Embryonic facial prominence (tissue), 1 donor: ENCODE data around the gene MGAT5.

Experiments
- DNase-seq: peaks from one replicate; pipeline ENCODE4 v3.0.0-alpha.2; 2016; ENCODE audit errors: extremely low spot score

The MGAT5 gene

DNA sequence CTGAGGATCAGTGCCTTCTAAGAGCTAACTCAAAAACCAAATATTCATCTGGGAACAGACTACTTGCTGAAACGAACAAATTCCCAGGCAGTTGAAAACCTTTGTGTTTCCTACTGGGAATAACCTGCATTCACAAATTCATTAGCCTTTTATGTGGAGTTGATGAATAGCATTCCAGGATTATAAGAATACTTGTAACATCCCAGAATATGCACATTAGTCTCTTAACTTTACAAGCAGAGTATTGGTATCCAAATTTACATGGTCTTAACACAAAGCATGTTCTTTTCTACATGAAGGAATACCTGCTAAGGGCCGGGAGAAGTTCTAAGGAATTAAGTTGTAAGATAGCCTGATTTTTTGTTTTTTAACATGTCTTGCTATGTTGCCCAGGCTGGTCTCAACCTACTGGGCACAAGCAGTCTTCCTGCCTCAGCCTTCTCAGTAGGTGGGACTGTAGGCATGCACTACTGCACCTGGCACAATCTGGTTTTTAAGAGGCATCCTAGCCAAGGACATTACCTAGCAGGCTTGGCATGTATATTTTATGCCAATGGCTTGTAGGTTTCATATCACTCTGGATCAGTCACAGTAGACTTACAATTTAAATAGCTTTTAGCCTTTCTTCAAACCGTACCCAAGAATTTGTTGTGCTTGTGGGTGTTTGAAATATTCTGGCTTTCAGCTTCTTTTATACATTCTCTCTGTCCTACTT is 50.7 kb downstream of the MGAT5 start:
- no peak for DNase-seq

- DNase-seq = no peak
Observed at GRCh38 chr2:134305109-134305491, 51.2 kb downstream of the MGAT5 start.

DNA sequence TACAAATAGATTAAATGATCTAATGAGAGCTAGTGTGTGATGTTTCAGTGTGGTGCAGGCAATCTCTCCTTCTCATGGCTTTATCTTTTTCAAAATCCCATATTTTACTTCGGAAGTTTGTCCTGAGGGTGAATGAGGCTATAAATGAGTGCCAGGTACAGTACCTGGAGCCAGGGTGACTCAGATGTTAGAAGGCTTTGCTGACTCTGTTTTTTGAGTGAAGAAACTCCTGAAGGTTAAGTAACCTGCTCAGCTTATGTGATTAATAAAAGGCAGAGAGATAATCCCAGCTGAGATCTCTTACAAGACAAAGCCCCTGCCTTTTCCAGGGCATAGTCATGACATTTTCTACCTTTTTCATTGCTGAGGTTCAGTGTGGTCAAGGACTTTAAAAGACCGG is 52.6 kb downstream of the MGAT5 start:
- DNase-seq = no peak

DNA sequence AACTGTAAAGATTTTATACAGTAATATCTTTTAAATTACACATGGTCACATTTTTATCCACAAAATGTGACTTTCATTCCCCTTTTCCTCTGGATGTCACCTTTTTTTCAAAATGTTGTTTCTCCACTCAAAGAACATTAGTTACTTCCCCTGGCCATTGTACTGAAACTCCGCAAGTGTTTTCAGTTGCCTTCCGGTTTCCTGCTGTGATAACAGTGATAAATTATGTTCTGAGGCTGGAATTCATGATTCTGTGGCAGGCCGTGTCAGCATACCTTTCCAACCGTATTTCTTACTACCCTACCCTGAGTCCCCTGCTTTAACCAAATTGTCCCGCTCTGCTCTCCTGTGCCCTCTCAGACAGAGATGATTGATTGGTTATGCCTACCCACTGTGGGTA is 53.5 kb downstream of the MGAT5 start:
- no peak for DNase-seq

- DNase-seq = no peak
Observed at GRCh38 chr2:134308474-134309385, 54.9 kb downstream of the MGAT5 start.

DNA sequence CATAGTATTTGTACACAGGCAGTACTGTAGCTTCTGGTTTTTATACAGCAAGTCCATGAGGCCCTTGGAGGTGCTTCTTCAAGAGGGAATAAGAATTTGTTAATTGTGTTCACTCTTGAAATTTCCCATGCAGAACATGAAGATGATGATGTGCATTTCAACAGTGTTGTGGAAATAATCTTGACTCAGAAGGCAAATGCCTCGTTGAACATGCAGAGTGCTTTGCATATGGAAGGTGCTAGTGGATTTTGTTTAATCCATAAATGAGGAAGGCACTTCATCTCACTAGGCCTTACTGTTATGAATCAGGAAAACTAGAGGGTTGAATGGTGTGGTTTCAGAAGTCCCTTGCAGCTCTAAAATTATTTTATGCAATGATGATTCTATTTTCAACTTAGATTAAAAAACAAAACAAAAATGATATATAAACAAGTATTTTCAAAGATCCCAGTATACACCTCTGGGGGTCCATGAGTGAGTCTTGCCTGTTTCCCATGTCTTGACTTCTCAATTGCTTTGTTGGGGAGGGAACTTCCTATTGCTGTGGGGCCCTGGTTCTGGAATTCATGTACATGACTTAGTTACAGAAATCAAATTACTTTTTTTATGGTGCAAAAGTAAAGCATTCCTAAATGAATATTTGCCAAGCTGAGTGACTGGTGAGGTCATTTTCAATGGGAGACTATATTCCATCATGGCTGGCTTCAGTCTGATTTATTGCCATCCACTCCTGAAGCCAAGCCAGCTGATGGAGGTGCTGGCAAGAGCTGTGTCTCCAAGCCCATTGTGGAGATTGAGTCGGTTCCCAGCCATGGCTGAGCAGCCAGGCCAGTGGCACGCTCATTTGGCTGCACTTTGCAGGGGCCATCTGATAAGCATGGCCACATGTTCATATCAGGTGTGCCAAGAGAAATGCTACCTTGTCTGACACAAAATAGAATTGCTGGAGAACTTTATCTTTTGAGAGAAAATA is 56.5 kb downstream of the MGAT5 start:
- no peak for DNase-seq

DNA sequence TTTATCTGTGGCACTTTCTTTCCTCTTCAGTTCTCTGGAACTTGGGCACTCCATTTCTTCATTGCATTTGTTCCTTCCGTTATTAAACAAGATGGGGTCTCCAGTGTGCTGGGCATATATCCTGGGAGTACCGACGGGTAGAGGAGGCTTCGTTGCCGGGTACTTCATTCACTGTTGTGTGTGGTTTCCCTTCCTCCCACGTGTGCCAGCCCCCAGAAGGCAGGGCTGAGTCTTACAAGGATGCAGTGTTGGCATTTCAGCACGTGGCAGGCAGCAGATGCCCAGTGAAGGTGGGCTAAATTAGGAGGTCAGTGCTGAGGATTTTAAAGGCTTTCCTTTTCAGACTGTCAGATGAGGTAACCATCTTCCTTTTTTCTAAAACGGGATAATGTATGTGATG is 58.6 kb downstream of the MGAT5 start:
- no peak for DNase-seq

- no peak for DNase-seq
Observed at GRCh38 chr2:134314202-134314601, 60.3 kb downstream of the MGAT5 start.

DNA sequence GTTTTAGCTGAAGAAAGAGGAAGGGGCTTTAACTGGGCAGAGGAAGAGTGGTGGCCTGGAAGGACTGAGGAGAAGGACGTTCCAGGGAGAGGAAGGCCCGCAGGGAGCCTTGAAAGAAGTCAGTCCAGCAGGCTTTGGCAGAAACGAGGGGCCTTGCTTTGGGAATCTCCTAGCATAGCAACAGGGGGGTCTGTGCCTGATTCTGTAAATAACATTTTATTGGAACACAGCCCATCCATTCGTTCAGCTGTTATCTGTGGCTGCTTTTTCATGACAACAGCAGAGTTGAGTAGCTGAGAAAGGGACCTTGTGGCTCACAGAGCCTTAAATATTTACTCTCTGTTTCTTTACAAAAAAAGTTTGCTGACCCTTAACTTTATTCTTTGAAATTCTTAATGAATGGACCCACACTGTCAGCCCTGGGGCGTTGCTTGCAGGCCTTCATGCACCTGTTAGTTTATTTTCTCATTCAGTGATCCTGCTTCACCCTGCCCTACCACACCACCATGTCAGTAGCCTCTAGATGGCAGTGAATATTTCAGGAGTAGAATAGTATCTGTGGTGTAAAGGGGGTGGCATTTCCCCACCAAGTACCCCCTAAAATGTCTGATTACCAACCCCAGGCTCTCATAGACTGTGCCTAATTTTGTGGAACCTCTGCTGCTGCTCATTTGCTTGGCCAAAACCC is 61.0 kb downstream of the MGAT5 start:
- no peak for DNase-seq

- DNase-seq = no peak
Observed at GRCh38 chr2:134315471-134315870, 61.6 kb downstream of the MGAT5 start.

GRCh38 chr2:134319596-134320254 is 65.9 kb downstream of the MGAT5 start:
- DNase-seq = no peak

- DNase-seq = no peak
Observed at GRCh38 chr2:134320930-134321329, 67.1 kb downstream of the MGAT5 start.

- no peak for DNase-seq
Observed at GRCh38 chr2:134323777-134324176, 69.9 kb downstream of the MGAT5 start.

DNA sequence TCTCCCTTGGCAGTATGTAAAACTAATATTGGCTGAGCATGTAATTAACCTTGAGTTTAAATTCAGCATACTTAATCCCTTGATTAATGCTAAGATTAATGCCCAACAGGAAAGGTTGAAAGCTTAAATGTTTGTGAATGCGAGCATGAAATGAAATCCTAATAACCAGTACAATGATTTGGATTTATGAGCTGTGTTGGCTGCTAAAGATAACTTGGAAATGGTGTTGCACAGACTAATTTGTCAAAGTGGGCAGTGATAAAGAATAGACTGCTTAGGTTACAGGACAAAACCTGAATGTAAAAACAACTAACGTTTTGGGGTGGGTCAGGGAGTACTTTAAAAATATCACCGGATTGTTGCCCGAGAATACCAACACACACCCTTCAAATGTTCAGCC is 70.6 kb downstream of the MGAT5 start:
- no peak for DNase-seq

- DNase-seq = no peak
Observed at GRCh38 chr2:134324947-134325346, 71.1 kb downstream of the MGAT5 start.

DNA sequence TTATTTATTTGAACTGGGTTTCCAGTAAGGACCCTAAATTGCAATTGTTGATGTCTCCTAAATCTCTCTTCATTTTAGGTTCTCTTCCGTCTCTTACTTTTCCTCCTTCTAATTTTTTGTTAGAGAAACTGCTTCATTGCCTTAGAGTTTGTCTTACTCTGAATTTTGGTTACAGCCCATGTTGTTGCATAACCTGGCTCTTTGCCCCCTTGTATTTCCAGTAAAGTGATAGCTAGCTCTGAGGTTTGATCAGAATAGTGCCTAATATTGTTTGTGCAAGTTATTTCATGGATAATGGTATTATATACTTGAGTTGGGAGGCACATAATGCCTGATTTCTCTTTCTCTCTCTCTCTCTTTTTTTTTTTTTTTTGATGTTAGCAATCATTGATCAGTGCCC is 71.8 kb downstream of the MGAT5 start:
- DNase-seq = no peak

- no peak for DNase-seq
Observed at GRCh38 chr2:134327367-134327766, 73.5 kb downstream of the MGAT5 start.

GRCh38 chr2:134331081-134331480 is 77.2 kb downstream of the MGAT5 start:
- DNase-seq = no peak

GRCh38 chr2:134333646-134334189 is 79.8 kb downstream of the MGAT5 start:
- DNase-seq = no peak

- no peak for DNase-seq
Observed at GRCh38 chr2:134334542-134335353, 80.9 kb downstream of the MGAT5 start.
